ENCODE results near the gene RABEP1.
"Not testable (repeated sequence)": the region's sequence is repeated elsewhere in the genome, so short reads cannot be mapped to it uniquely, and the experiment has no call there.

The RABEP1 gene

GRCh38 chr17:5419356-5419958 lies 137.4 kb downstream of the RABEP1 start, which contains the start of gene NUP88:
Gene NUP88, minus strand, starts transcription at chr17:5419662. Its CDS starts 12 bp downstream, at chr17:5419650.
- Histone ChIP-seq H3K4me1 (ENCODE audit: control insufficient read depth, insufficient read depth, low read length) (no peaks in the 10 kb centered on the region), H3K9me3 (ENCODE audit: control insufficient read depth, insufficient read depth, low read length) (no peaks in the 10 kb centered on the region), H3K4me3 (ENCODE audit: low read length) (peak within 1 kb of the TSS; percentile 88), H3K27me3 (ENCODE audit: control insufficient read depth, insufficient read depth, low read length) (no peaks in the 10 kb centered on the region), H3K27ac (ENCODE audit: low read length) (no peak within 1 kb of the TSS), H3K36me3 (ENCODE audit: control insufficient read depth, insufficient read depth, low read length) (peaks cover 9% of the 10 kb centered on the region; the same call in 1 of the 2 replicates)
- WGBS (ENCODE audit: insufficient coverage, insufficient read length): no CpG with 5 or more reads among the region's 49 CpGs
- peak; percentile 94 for DNase-seq (ENCODE audit: low read depth, low spot score)

- H3K27ac ChIP-seq (ENCODE audit: low read length): no peak within 1 kb of the TSS
- no peaks in the 10 kb centered on the region for H3K9me3 ChIP-seq (ENCODE audit: control insufficient read depth, insufficient read depth, low read length)
- no peaks in the 10 kb centered on the region for H3K27me3 ChIP-seq (ENCODE audit: control insufficient read depth, insufficient read depth, low read length)
- DNase-seq (ENCODE audit: low read depth, low spot score): peak; percentile 79
- H3K36me3 ChIP-seq (ENCODE audit: control insufficient read depth, insufficient read depth, low read length): peaks cover 9% of the 10 kb centered on the region; the same call in 1 of the 2 replicates
- WGBS (ENCODE audit: insufficient coverage, insufficient read length): no CpG with 5 or more reads among the region's 41 CpGs
- no peaks in the 10 kb centered on the region for H3K4me1 ChIP-seq (ENCODE audit: control insufficient read depth, insufficient read depth, low read length)
- peak within 1 kb of the TSS; percentile 88 for H3K4me3 ChIP-seq (ENCODE audit: low read length)
Observed at GRCh38 chr17:5419959-5420653, 138.0 kb downstream of the RABEP1 start, which contains the start of gene RPAIN. Gene RPAIN, plus strand, starts transcription at chr17:5420182. Its CDS starts 29 bp downstream, at chr17:5420211.

GRCh38 chr17:5422505-5422904 lies 140.4 kb downstream of the RABEP1 start:
- H3K4me1 ChIP-seq (ENCODE audit: control insufficient read depth, insufficient read depth, low read length): no peaks in the 10 kb centered on the region
- no peaks in the 10 kb centered on the region for H3K9me3 ChIP-seq (ENCODE audit: control insufficient read depth, insufficient read depth, low read length)
- WGBS (ENCODE audit: insufficient coverage, insufficient read length): no CpG with 5 or more reads among the region's 2 CpGs
- no peak for DNase-seq (ENCODE audit: low read depth, low spot score)
- H3K27me3 ChIP-seq (ENCODE audit: control insufficient read depth, insufficient read depth, low read length): no peaks in the 10 kb centered on the region
- no peak overlapping the region for H3K4me3 ChIP-seq (ENCODE audit: low read length)
- no peak overlapping the region for H3K27ac ChIP-seq (ENCODE audit: low read length)
- peaks cover 18% of the 10 kb centered on the region; the same call in 1 of the 2 replicates for H3K36me3 ChIP-seq (ENCODE audit: control insufficient read depth, insufficient read depth, low read length)

DNA sequence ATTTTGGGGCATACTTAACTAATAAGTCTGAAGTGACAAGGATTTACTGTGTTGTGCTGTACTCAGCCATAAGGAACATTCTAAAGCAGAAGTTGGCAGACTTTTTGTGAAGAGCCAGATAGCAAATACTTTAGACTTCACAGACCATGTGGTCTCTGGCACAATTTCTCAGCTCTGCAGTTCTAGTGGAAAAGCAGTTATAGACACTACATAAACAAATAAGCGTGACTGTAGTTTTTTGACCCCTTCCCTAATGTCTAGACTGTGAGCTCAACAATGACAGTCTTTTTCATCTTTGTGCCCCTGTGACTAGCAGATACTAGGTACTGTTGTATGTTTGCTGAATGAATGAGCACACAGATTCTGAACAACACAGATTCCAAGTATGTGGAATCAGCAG lies 142.8 kb downstream of the RABEP1 start:
- no peak overlapping the region for H3K27ac ChIP-seq (ENCODE audit: low read length)
- peaks cover 28% of the 10 kb centered on the region; the same call in 1 of the 2 replicates for H3K36me3 ChIP-seq (ENCODE audit: control insufficient read depth, insufficient read depth, low read length)
- no peaks in the 10 kb centered on the region for H3K9me3 ChIP-seq (ENCODE audit: control insufficient read depth, insufficient read depth, low read length)
- no peak overlapping the region for H3K4me3 ChIP-seq (ENCODE audit: low read length)
- WGBS (ENCODE audit: insufficient coverage, insufficient read length): no CpG with 5 or more reads among the region's 1 CpG
- no peak for DNase-seq (ENCODE audit: low read depth, low spot score)
- no peaks in the 10 kb centered on the region for H3K27me3 ChIP-seq (ENCODE audit: control insufficient read depth, insufficient read depth, low read length)
- no peaks in the 10 kb centered on the region for H3K4me1 ChIP-seq (ENCODE audit: control insufficient read depth, insufficient read depth, low read length)

- Histone ChIP-seq H3K27ac (ENCODE audit: low read length) (no peak overlapping the region), H3K27me3 (ENCODE audit: control insufficient read depth, insufficient read depth, low read length) (no peaks in the 10 kb centered on the region), H3K4me1 (ENCODE audit: control insufficient read depth, insufficient read depth, low read length) (no peaks in the 10 kb centered on the region), H3K36me3 (ENCODE audit: control insufficient read depth, insufficient read depth, low read length) (peaks cover 29% of the 10 kb centered on the region; the same call in 1 of the 2 replicates), H3K4me3 (ENCODE audit: low read length) (no peak overlapping the region), H3K9me3 (ENCODE audit: control insufficient read depth, insufficient read depth, low read length) (no peaks in the 10 kb centered on the region)
- no CpG with 5 or more reads among the region's 3 CpGs for WGBS (ENCODE audit: insufficient coverage, insufficient read length)
- no peak for DNase-seq (ENCODE audit: low read depth, low spot score)
Observed at GRCh38 chr17:5425826-5426225, 143.7 kb downstream of the RABEP1 start.

- no CpG with 5 or more reads among the region's 3 CpGs for WGBS (ENCODE audit: insufficient coverage, insufficient read length)
- Histone ChIP-seq H3K36me3 (ENCODE audit: control insufficient read depth, insufficient read depth, low read length) (peaks cover 44% of the 10 kb centered on the region), H3K4me1 (ENCODE audit: control insufficient read depth, insufficient read depth, low read length) (no peaks in the 10 kb centered on the region), H3K27ac (ENCODE audit: low read length) (no peak overlapping the region), H3K4me3 (ENCODE audit: low read length) (no peak overlapping the region), H3K27me3 (ENCODE audit: control insufficient read depth, insufficient read depth, low read length) (no peaks in the 10 kb centered on the region), H3K9me3 (ENCODE audit: control insufficient read depth, insufficient read depth, low read length) (no peaks in the 10 kb centered on the region)
- DNase-seq (ENCODE audit: low read depth, low spot score): no peak
Observed at GRCh38 chr17:5429191-5429887, 147.3 kb downstream of the RABEP1 start.

DNA sequence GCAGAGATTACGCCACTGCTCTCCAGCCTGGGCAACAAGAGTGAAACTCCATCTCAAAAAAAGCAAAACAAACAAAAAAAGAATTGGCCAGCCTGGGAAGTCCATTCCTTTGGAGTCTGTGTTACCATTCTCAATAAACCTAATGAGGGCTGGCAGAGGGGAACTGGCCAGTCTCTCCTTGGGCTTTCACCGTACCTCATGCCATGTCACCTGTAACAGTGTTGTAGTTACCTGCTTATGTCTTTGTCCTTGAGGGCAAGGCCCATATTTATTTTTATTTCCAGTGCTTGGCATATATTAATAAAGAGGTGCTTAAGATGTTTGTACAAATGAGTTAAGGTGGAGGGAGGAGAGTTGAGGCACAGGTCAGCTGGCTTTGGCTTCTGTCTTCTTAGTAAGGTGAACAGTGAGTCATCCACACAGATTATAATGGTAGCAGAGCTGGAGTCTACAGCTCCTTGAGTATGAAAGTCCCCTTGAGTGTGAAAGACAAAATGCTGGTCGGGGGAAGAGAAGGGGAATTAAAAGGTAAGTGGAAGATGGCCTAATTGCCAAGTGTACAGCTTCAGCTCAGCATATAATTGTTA lies 148.4 kb downstream of the RABEP1 start:
- Histone ChIP-seq H3K27me3 (ENCODE audit: control insufficient read depth, insufficient read depth, low read length) (no peaks in the 10 kb centered on the region), H3K4me1 (ENCODE audit: control insufficient read depth, insufficient read depth, low read length) (0 out of 2 replicates have a peak, but pooled peaks cover 1% of the 10 kb centered on the region), H3K36me3 (ENCODE audit: control insufficient read depth, insufficient read depth, low read length) (peaks cover 50% of the 10 kb centered on the region), H3K27ac (ENCODE audit: low read length) (no peak overlapping the region), H3K9me3 (ENCODE audit: control insufficient read depth, insufficient read depth, low read length) (no peaks in the 10 kb centered on the region), H3K4me3 (ENCODE audit: low read length) (no peak overlapping the region)
- no CpG with 5 or more reads among the region's 3 CpGs for WGBS (ENCODE audit: insufficient coverage, insufficient read length)
- no peak for DNase-seq (ENCODE audit: low read depth, low spot score)

DNA sequence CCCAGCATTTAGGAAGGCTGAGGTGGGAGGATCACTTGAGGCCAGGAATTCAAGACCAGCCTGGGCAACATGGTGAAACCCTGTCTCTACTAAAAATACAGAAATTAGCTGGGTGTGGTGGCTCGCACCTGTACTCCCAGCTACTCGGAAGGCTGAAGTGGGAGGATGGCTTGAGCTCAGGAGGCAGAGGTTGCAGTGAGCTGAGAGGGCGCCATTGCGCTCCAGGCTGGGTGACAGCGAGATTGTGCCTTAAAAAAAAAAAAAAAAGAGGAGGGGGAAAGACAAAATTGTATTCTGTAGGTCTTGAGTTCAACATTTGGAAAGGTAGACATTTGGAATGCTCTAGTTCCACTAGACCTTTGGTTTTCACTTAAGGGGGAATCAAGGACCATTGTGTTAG lies 149.2 kb downstream of the RABEP1 start:
- not testable (repeated sequence) for H3K9me3 ChIP-seq (ENCODE audit: control insufficient read depth, insufficient read depth, low read length); H3K4me3 ChIP-seq (ENCODE audit: low read length); H3K27ac ChIP-seq (ENCODE audit: low read length); H3K27me3 ChIP-seq (ENCODE audit: control insufficient read depth, insufficient read depth, low read length); H3K4me1 ChIP-seq (ENCODE audit: control insufficient read depth, insufficient read depth, low read length); DNase-seq (ENCODE audit: low read depth, low spot score)
- peaks cover 48% of the 10 kb centered on the region for H3K36me3 ChIP-seq (ENCODE audit: control insufficient read depth, insufficient read depth, low read length)
- no CpG with 5 or more reads among the region's 5 CpGs for WGBS (ENCODE audit: insufficient coverage, insufficient read length)

GRCh38 chr17:5431949-5432556 lies 150.0 kb downstream of the RABEP1 start:
- no peaks in the 10 kb centered on the region for H3K9me3 ChIP-seq (ENCODE audit: control insufficient read depth, insufficient read depth, low read length)
- H3K27ac ChIP-seq (ENCODE audit: low read length): no peak overlapping the region
- H3K36me3 ChIP-seq (ENCODE audit: control insufficient read depth, insufficient read depth, low read length): peaks cover 48% of the 10 kb centered on the region
- H3K4me3 ChIP-seq (ENCODE audit: low read length): no peak overlapping the region
- no peaks in the 10 kb centered on the region for H3K27me3 ChIP-seq (ENCODE audit: control insufficient read depth, insufficient read depth, low read length)
- no CpG with 5 or more reads among the region's 3 CpGs for WGBS (ENCODE audit: insufficient coverage, insufficient read length)
- 0 out of 2 replicates have a peak, but pooled peaks cover 1% of the 10 kb centered on the region for H3K4me1 ChIP-seq (ENCODE audit: control insufficient read depth, insufficient read depth, low read length)
- no peak for DNase-seq (ENCODE audit: low read depth, low spot score)

- no peak overlapping the region for H3K27ac ChIP-seq (ENCODE audit: low read length)
- 0 out of 2 replicates have a peak, but pooled peaks cover 1% of the 10 kb centered on the region for H3K4me1 ChIP-seq (ENCODE audit: control insufficient read depth, insufficient read depth, low read length)
- H3K4me3 ChIP-seq (ENCODE audit: low read length): no peak overlapping the region
- DNase-seq (ENCODE audit: low read depth, low spot score): no peak
- H3K36me3 ChIP-seq (ENCODE audit: control insufficient read depth, insufficient read depth, low read length): peaks cover 38% of the 10 kb centered on the region
- H3K9me3 ChIP-seq (ENCODE audit: control insufficient read depth, insufficient read depth, low read length): no peaks in the 10 kb centered on the region
- no CpG with 5 or more reads among the region's 2 CpGs for WGBS (ENCODE audit: insufficient coverage, insufficient read length)
- no peaks in the 10 kb centered on the region for H3K27me3 ChIP-seq (ENCODE audit: control insufficient read depth, insufficient read depth, low read length)
Observed at GRCh38 chr17:5434984-5435383, 152.9 kb downstream of the RABEP1 start.

Data from iPS DF 6.9 (cell line).